GM19035 (cell line): Measurements from ENCODE around the gene ITGA7.

Experiments
- ATAC-seq: cut with Tn5 transposase; IDR thresholded peaks from one replicate; pipeline ENCODE4 v1.9.1; 2021; ENCODE audit not compliant: unreplicated experiment

ITGA7 gene

GRCh38 chr12:55720071-55720564 is 12.4 kb upstream of the ITGA7 start, which contains the start of gene RDH5:
RDH5 (plus strand) TSS chr12:55720393; CDS start chr12:55721185, 792 bp downstream.
- no peak for ATAC-seq

GRCh38 chr12:55719371-55719770 is 11.7 kb upstream of the ITGA7 start:
- ATAC-seq: no peak

GRCh38 chr12:55718624-55719275 is 11.0 kb upstream of the ITGA7 start:
- ATAC-seq: no peak

GRCh38 chr12:55718015-55718414 is 10.3 kb upstream of the ITGA7 start:
- ATAC-seq: no peak

- no peak for ATAC-seq
Measured at GRCh38 chr12:55717011-55718007, 9.6 kb upstream of the ITGA7 start.

GRCh38 chr12:55716582-55716957 is 8.9 kb upstream of the ITGA7 start:
- ATAC-seq: no peak

GRCh38 chr12:55715833-55716581 is 8.3 kb upstream of the ITGA7 start, which contains the start of gene BLOC1S1:
BLOC1S1 (plus strand) TSS chr12:55716046; CDS start chr12:55716052, 6 bp downstream.
- ATAC-seq: peak; percentile 97

GRCh38 chr12:55715169-55715764 is 7.6 kb upstream of the ITGA7 start:
- ATAC-seq: peak; percentile 2

- no peak for ATAC-seq
Measured at GRCh38 chr12:55713721-55714120, 6.0 kb upstream of the ITGA7 start.

GRCh38 chr12:55712700-55713415 is 5.2 kb upstream of the ITGA7 start:
- ATAC-seq: no peak

- ATAC-seq: no peak
Measured at GRCh38 chr12:55711786-55712553, 4.3 kb upstream of the ITGA7 start.

- ATAC-seq: no peak
Measured at GRCh38 chr12:55708695-55709233, 1.1 kb upstream of the ITGA7 start.

GRCh38 chr12:55707219-55707671 is 459 bp downstream of the ITGA7 start:
- ATAC-seq: no peak

GRCh38 chr12:55706568-55707218 is 1.0 kb downstream of the ITGA7 start:
- no peak for ATAC-seq

- no peak for ATAC-seq
Measured at GRCh38 chr12:55705782-55706402, 1.8 kb downstream of the ITGA7 start.

GRCh38 chr12:55704824-55705718 is 2.6 kb downstream of the ITGA7 start:
- no peak for ATAC-seq
